Neural progenitor cell (in vitro differentiated cells): ENCODE measurements around the gene ZNF710.

Source experiments
- CTCF ChIP-seq: fragments of 200-600 bp; sonication (generic); IDR thresholded peaks from 2 replicates; pipeline ENCODE4 v1.5.1; 2017; ENCODE audit warnings: antibody characterized with exemption, mild to moderate bottlenecking
- EZH2 ChIP-seq: fragments of 200-600 bp; sonication (generic); IDR thresholded peaks from 2 replicates; pipeline ENCODE4 v1.6.1; 2017; ENCODE audit warnings: antibody characterized with exemption, mild to moderate bottlenecking, moderate library complexity
- EZH2phosphoT487 ChIP-seq: fragments of 200-600 bp; sonication (generic); IDR thresholded peaks from 2 replicates; pipeline ENCODE4 v1.6.1; 2017; ENCODE audit warnings: antibody characterized with exemption

DNA sequence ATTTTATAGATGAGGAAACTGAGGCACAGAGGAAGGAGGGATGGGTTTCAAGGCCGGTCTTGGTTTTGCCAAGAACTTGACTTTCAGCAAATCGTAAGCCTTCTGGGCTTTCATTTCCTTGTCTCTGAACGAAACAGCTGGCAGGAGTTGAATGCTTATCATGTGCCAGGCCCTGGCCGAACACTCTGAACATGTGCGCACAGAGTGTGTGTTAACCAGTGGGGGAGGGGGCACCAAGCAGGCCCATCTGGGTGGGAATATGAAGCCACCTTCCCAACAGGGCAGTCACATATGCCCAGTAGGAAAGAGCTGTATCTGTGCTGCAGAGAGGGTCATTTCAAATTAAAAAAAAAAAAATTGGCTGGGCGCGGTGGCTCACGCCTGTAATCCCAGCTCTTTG, 29.3 kb downstream of the ZNF710 start:
- TF ChIP-seq CTCF = no peak
- no peak for TF ChIP-seq EZH2
- TF ChIP-seq EZH2phosphoT487 = no peak
